CD14-positive monocyte (primary cell): ENCODE results near the gene TRANK1. TPM values are rescaled to one million over a fixed set of nuclear protein-coding genes. Genes with fewer than 3 reads are reported as not detected.
A peak's percentile ranks its signal among the peaks of the same experiment; 100 is the strongest.

ENCODE experiments used
- DNase-seq, 3 donors: peaks; one replicate each; pipeline ENCODE4 v3.0.0-alpha.2; 2011 to 2022
- H2AFZ ChIP-seq: 2 replicates; pipeline ENCODE4 v1.6.0; 2012; ENCODE audit warnings: mild to moderate bottlenecking, low read depth, low read length, inconsistent platforms; ENCODE audit not compliant: insufficient read depth, poor library complexity, severe bottlenecking
- H3K27ac ChIP-seq, 2 donors: 1 replicate in 1 of 2; 2 replicates in 1 of 2; pipeline ENCODE4 v1.5.1; 2012 to 2013; ENCODE audit warnings: low read length in 2 of 2, control low read depth in 1 of 2, inconsistent platforms in 1 of 2, low read depth in 1 of 2, mild to moderate bottlenecking in 1 of 2
- H3K27me3 ChIP-seq, 2 donors: one replicate each; pipeline versions ENCODE4 v1.6.0 to v1.6.1; 2011 to 2013; ENCODE audit warnings: low read length in 2 of 2; ENCODE audit not compliant: control insufficient read depth in 2 of 2, insufficient read depth in 2 of 2
- H3K36me3 ChIP-seq, 2 donors: replicated peaks in 1 of 2; 1 replicate in 1 of 2; 2 replicates in 1 of 2; pipeline versions ENCODE4 v1.5.1 to v1.6.1; 2012 to 2013; ENCODE audit warnings: low read length in 2 of 2, control low read depth in 1 of 2, inconsistent platforms in 1 of 2, mild to moderate bottlenecking in 1 of 2; ENCODE audit not compliant: insufficient read depth in 2 of 2, control insufficient read depth in 1 of 2
- H3K4me1 ChIP-seq, 2 donors: 1 replicate in 1 of 2; 2 replicates in 1 of 2; pipeline versions ENCODE4 v1.5.1 to v1.6.1; 2012 to 2013; ENCODE audit warnings: low read length in 2 of 2, control low read depth in 1 of 2, inconsistent platforms in 1 of 2, mild to moderate bottlenecking in 1 of 2, moderate library complexity in 1 of 2; ENCODE audit not compliant: insufficient read depth in 2 of 2, control insufficient read depth in 1 of 2
- H3K4me2 ChIP-seq: replicated peaks from 2 replicates; pipeline ENCODE3; 2012; ENCODE audit warnings: low read length, moderate library complexity, mild to moderate bottlenecking; ENCODE audit not compliant: poor library complexity, severe bottlenecking; ENCODE audit errors: extremely low read depth
- H3K4me3 ChIP-seq, 3 experiments: fragments of 200-600 bp in 1 of 3; sonication (generic) in 1 of 3; replicated peaks in 1 of 3; 1 replicate in 2 of 3; 2 replicates in 1 of 3; pipeline ENCODE4 v1.5.1; 2011 to 2013; ENCODE audit warnings: low read length in 3 of 3, mild to moderate bottlenecking in 3 of 3, control low read depth in 2 of 3, low read depth in 2 of 3, inconsistent platforms in 1 of 3, moderate library complexity in 1 of 3
- H3K79me2 ChIP-seq: 2 replicates; pipeline ENCODE4 v1.6.0; 2012; ENCODE audit warnings: mild to moderate bottlenecking, control low read depth, inconsistent platforms, low read length, moderate library complexity; ENCODE audit not compliant: insufficient read depth
- H3K9ac ChIP-seq: 2 replicates; pipeline ENCODE4 v1.6.0; 2017; ENCODE audit warnings: low read length, mild to moderate bottlenecking; ENCODE audit not compliant: insufficient read depth, poor library complexity, severe bottlenecking
- H3K9me3 ChIP-seq, 2 donors: replicated peaks in 1 of 2; 1 replicate in 1 of 2; 2 replicates in 1 of 2; pipeline versions ENCODE4 v1.5.1 to v1.6.1; 2012 to 2013; ENCODE audit warnings: low read length in 2 of 2, control low read depth in 1 of 2; ENCODE audit not compliant: control insufficient read depth in 1 of 2, insufficient read depth in 1 of 2
- H4K20me1 ChIP-seq: 2 replicates; pipeline ENCODE4 v1.6.0; 2012; ENCODE audit warnings: mild to moderate bottlenecking, low read length, control low read depth, moderate library complexity; ENCODE audit not compliant: insufficient read depth
- H3K27ac Mint-ChIP-seq, 7 donors: one replicate each; pipeline ENCODE4 v1.8.0; 2020; ENCODE audit warnings: mild to moderate bottlenecking in 7 of 7, mixed read lengths in 7 of 7, moderate library complexity in 6 of 7, inconsistent platforms in 2 of 7
- H3K27me3 Mint-ChIP-seq, 3 donors: one replicate each; pipeline ENCODE4 v1.8.0; 2021 to 2022; ENCODE audit warnings: low read depth in 3 of 3, mild to moderate bottlenecking in 3 of 3, mixed read lengths in 3 of 3, moderate library complexity in 3 of 3, inconsistent platforms in 1 of 3
- H3K36me3 Mint-ChIP-seq, 2 donors: one replicate each; pipeline ENCODE4 v1.8.0; 2020; ENCODE audit warnings: mixed read lengths in 2 of 2, inconsistent platforms in 1 of 2, mild to moderate bottlenecking in 1 of 2
- H3K4me1 Mint-ChIP-seq: one replicate; pipeline ENCODE4 v1.8.0; 2020; ENCODE audit warnings: mild to moderate bottlenecking, mixed read lengths
- H3K4me3 Mint-ChIP-seq, 2 donors: one replicate each; pipeline ENCODE4 v1.8.0; 2020; ENCODE audit warnings: mild to moderate bottlenecking in 2 of 2, mixed read lengths in 2 of 2, moderate library complexity in 1 of 2
- H3K9me3 Mint-ChIP-seq, 7 donors: one replicate each; pipeline ENCODE4 v1.8.0; 2020 to 2022; ENCODE audit warnings: mixed read lengths in 7 of 7, mild to moderate bottlenecking in 6 of 7, moderate library complexity in 6 of 7, inconsistent platforms in 2 of 7
- WGBS: methylation state at CpG from one replicate; pipeline ENCODE4 v1.1.5; 2013; ENCODE audit warnings: missing lambda C conversion rate; ENCODE audit not compliant: insufficient coverage; 5-methylcytosine and 5-hydroxymethylcytosine counted together
- intact Hi-C, 2 donors: fragments of 100-400 bp; cut with micrococcal nuclease; formaldehyde crosslinking; loops; one replicate each; pipeline versions ENCODE4 v1.15.0 to v1.15.1; 2023
- polyA plus RNA-seq, 3 donors: library from polyadenylated mRNA; depleted of rRNA in 1 of 3; unstranded in 2 of 3; stranded (reverse) in 1 of 3; fragments of 300-500 nt in 2 of 3; fragments of >200 nt in 1 of 3; fragmentation: Illumina TruSeq in 2 of 3; gene quantifications; 1 replicate in 2 of 3; 2 replicates in 1 of 3; pipeline ENCODE4 v1.2.3, GENCODE V29; 2012 to 2021
- TF ChIP-seq, protein P1 (sequence below): fragments of 200-600 bp; IDR thresholded peaks from one replicate; pipeline ENCODE4 v1.8.0; 2022; ENCODE audit warnings: antibody characterized with exemption, mild to moderate bottlenecking

TRANK1 gene
- polyA plus RNA-seq, 3 donors, result 2.8 to 6.3 (median 5.8) TPM

DNA sequence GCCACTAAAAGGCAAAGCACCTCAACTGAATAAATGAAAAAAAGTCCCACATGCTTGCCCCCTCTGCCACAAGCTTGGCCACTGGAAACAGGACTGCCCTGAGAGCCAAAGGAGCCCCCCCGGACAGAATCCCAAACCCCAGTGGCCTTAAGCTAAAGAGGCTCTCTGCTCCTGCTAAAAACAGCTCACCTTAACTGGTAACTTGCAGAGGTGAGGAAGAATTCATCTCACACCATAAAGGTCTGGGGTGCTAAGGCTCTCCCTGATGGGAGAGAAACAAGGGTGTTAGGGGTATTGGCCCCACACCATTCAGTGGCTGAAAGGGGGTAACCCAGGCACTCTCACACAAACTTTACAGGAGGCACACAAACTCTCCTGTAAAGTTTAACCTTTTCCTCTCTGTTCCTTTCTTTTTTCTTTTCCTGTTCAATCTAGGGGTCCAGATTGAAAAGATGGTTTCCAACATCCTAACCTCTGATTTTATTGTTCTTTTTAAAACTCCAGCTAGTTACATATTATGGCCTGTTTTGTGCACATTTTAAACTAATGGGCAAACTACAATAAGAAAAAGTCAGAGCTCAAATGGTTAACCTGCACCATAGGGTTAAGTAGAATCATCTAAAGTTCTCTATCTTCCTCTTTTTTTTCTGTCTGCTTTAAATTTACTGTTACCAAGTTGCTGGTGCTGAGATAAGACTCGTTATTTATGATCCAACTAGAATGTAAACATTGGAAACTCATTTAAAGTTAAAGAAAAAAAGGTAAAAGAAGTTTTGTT lies 19.9 kb downstream of the TRANK1 start:
- peaks cover 0 to 3% of the 10 kb centered on the region in 2 donors for H3K36me3 ChIP-seq
- H3K27ac ChIP-seq, result peak overlapping the region; percentile 67 to 71
- H3K79me2 ChIP-seq, result no peaks in the 10 kb centered on the region
- TF ChIP-seq, protein P1, sequence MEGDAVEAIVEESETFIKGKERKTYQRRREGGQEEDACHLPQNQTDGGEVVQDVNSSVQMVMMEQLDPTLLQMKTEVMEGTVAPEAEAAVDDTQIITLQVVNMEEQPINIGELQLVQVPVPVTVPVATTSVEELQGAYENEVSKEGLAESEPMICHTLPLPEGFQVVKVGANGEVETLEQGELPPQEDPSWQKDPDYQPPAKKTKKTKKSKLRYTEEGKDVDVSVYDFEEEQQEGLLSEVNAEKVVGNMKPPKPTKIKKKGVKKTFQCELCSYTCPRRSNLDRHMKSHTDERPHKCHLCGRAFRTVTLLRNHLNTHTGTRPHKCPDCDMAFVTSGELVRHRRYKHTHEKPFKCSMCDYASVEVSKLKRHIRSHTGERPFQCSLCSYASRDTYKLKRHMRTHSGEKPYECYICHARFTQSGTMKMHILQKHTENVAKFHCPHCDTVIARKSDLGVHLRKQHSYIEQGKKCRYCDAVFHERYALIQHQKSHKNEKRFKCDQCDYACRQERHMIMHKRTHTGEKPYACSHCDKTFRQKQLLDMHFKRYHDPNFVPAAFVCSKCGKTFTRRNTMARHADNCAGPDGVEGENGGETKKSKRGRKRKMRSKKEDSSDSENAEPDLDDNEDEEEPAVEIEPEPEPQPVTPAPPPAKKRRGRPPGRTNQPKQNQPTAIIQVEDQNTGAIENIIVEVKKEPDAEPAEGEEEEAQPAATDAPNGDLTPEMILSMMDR, result no peak
- H2AFZ ChIP-seq, result peak overlapping the region; percentile 24
- peaks cover 6 to 14% (median 10%) of the 10 kb centered on the region in 7 donors for H3K9me3 Mint-ChIP-seq
- H3K27me3 Mint-ChIP-seq, result peaks cover 0 to 3% (median 0%) of the 10 kb centered on the region in 3 donors
- no peaks in the 10 kb centered on the region for H3K27me3 ChIP-seq
- no peaks in the 10 kb centered on the region for H4K20me1 ChIP-seq
- H3K27ac Mint-ChIP-seq, result peak overlapping the region in 6 of 7 donors; percentile 82 to 94 (median 89)
- H3K4me2 ChIP-seq, result peak overlapping the region; percentile 31
- peaks cover 46% of the 10 kb centered on the region for H3K4me1 Mint-ChIP-seq
- peaks cover 7 to 24% of the 10 kb centered on the region in 2 donors for H3K36me3 Mint-ChIP-seq
- WGBS, result no CpG with 5 or more reads among the region's 2 CpGs
- H3K4me1 ChIP-seq, result peaks cover 42 to 47% of the 10 kb centered on the region in 2 donors
- H3K4me3 ChIP-seq, result peak overlapping the region in 1 of 3 experiments; percentile 54
- intact Hi-C loops, result no loop called here
- no peak overlapping the region for H3K9ac ChIP-seq
- peak overlapping the region in 1 of 2 donors; percentile 89 for H3K4me3 Mint-ChIP-seq
- H3K9me3 ChIP-seq, result peaks cover 7 to 12% of the 10 kb centered on the region in 2 donors
- no peak for DNase-seq

DNA sequence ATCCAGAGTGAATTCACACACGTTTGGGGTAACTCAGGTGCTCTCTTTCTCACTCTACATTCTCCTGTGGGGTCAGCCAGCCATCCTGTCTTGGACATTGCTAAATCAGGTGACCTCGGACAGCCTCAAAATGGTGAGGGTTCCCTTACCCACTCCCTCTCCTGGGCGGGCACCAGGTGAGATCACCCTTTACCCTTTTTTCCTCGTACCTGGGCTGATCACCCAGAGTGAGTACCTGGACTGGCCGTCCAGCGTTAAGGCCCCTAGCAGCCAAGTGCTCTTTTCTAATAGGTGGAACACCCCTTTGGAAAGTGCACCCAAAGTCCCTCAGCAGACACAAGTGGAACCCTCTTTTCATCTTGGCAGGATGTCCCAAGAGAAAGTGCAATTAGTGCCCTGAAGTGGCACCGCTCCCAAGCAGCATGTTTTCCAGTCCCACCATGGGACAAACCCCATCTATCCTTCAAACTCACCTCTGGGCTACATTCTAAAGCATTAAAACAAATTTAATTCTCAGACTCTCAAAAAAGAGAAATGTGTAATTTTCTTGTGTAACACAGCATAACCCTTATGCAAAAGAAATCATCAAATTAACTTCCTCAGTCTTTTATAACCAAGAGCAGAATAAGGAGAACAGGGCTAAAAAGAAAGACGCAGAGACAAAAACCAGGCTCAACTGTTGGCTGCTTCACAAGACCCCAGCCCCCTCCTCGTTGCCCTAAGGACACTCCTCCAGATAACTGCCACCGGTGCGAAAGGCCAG lies 20.7 kb downstream of the TRANK1 start:
- Mint-ChIP-seq H3K4me3 (peak overlapping the region; percentile 59 to 89), H3K9me3 (peaks cover 6 to 14% (median 10%) of the 10 kb centered on the region in 7 donors), H3K36me3 (peaks cover 7 to 19% of the 10 kb centered on the region in 2 donors), H3K27ac (peak overlapping the region in 6 of 7 donors; percentile 82 to 94 (median 89)), H3K4me1 (peaks cover 51% of the 10 kb centered on the region), H3K27me3 (peaks cover 0 to 3% (median 0%) of the 10 kb centered on the region in 3 donors)
- Histone ChIP-seq H3K4me1 (peaks cover 43 to 51% of the 10 kb centered on the region in 2 donors), H4K20me1 (no peaks in the 10 kb centered on the region), H3K4me2 (peak overlapping the region; percentile 31), H3K79me2 (no peaks in the 10 kb centered on the region), H3K9ac (peak overlapping the region; percentile 9), H3K36me3 (peaks cover 0 to 3% of the 10 kb centered on the region in 2 donors), H3K27ac (peak overlapping the region; percentile 67 to 71), H3K4me3 (peak overlapping the region in 2 of 3 experiments; percentile 26 to 54), H3K9me3 (peaks cover 7 to 12% of the 10 kb centered on the region in 2 donors), H3K27me3 (no peaks in the 10 kb centered on the region), H2AFZ (peak overlapping the region; percentile 24)
- 31% methylated on average over 9 of the region's 11 CpGs for WGBS
- TF ChIP-seq, protein P1, result no peak
- DNase-seq, result peak in 1 of 3 donors; percentile 19
- intact Hi-C loops, result no loop called here
